Non-pigmented ciliary epithelial cell (primary cell): ENCODE data around the gene GTPBP3.

Source experiments
- DNase-seq: peaks from one replicate; pipeline ENCODE4 v3.0.0-alpha.2; 2010; ENCODE audit warnings: low read depth

GTPBP3 gene

DNA sequence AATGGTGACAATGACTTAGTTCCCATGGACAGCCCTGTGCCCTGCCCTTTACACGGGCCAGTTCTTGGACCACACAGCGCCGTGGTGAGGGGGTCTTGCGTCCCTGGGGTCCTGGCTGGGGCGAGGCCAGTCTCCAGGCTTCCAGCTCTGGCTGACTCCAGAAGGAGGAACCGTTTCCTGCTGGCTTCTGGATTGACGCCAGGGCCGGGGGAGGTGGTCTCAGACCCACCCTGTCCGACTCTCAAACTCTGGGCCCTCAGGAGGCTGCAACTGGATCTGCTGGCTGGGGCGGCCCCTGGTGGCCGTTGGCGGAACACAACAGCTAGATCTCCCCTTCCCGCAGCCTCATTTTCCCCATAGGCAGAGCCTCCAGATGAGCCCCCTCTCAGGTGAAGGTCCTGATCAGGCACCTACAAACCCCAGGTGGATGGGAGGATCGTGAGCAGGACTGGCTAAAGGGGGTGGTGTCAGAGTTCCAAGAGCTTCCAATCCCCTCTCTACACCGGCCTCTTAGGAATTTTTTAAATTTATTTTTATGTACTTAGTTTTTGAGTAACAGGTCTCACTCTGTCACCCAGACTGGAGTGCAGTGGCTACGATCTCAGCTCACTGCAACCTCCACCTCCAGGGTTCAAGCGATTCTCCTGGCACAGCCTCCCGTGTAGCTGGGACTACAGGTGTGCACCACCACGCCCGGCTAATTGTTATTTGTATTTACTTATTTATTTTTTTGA lies 48.7 kb downstream of the GTPBP3 start:
- no peak for DNase-seq

DNA sequence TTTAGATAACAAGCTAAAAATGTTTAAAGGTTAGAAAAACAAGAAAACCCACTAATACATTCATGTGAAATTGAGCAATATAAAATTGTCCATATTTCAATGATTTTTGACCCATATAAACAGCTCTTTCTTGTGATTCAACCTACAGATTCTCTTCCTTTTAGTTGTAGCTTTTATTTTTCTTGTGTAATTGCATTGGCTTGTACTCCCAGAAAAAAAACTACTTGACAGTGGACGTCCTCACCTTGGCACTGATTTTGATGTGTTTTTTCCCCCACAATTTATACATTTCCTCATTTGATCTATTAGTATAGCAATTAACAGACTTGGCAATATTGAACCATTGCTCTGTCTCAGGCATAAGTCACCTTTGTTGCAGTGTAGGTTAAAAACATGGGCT lies 51.9 kb downstream of the GTPBP3 start:
- DNase-seq = no peak

DNA sequence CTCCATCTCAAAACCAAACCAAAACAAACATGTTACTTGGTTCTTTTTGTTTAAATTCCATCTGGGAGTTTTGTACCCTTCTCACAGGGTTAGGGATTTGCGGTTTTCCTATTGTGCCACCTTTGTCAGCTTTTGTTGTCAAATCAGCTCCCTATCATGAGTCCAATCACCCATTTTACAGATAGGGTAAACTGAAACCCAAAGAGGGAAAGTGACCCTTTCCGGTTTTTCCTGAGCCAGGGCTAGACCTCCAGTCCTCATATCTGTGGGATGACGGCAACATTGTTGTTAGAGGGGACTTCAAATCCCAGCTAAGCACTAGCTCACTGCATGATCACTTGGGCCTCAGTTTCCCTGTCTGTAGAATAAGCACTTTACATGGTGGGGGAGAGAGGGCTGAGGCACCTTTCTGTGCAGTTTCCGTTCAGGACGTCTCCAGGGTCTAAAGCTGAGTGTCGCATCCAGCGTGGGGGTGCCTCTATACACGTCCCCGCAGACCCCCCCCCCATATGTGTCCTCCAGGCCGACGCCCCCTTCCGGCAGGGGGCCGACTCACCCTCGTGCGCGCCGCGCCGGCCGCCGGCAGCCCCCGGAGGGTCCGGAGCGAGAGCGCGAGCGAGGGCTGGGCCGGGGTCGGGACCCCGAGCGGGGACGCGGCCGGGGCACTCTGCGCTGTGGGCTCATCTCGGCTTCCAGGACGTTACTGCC lies 52.8 kb downstream of the GTPBP3 start:
- no peak for DNase-seq

DNA sequence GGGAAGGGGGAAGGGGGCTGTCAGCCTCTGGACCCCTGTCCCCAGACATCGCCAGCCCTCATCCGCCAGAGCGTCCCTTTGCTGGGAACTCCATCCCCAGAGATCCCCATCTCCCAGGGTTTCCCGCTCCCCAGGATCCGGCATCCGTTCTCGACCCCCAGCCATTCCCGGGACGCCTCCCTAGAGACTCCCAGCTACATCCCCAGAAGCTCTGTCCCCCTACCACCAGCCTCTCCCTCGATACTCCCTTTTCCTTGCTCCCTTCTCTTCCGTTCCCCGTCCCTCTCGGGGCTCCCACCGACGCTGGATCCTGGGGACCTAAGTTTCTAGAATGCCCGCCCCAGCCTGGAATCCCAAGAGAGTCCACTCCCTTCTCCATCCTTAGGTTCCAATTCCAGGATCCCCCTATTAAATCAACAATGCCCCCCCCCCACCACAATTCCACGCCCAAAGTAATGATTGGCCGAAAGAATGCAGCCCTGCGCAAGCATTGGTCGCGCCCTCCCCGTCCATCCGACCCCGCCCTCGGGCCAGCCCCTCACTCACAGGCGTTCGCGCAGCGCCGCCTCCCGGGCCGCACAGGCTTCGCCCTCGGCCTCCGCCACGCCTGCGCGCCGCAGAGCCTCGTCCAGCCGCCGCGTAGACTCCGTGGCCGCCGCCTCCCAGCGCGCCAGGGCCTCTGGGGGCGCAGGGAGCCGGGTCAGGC lies 53.5 kb downstream of the GTPBP3 start:
- peak; percentile 51 for DNase-seq

DNA sequence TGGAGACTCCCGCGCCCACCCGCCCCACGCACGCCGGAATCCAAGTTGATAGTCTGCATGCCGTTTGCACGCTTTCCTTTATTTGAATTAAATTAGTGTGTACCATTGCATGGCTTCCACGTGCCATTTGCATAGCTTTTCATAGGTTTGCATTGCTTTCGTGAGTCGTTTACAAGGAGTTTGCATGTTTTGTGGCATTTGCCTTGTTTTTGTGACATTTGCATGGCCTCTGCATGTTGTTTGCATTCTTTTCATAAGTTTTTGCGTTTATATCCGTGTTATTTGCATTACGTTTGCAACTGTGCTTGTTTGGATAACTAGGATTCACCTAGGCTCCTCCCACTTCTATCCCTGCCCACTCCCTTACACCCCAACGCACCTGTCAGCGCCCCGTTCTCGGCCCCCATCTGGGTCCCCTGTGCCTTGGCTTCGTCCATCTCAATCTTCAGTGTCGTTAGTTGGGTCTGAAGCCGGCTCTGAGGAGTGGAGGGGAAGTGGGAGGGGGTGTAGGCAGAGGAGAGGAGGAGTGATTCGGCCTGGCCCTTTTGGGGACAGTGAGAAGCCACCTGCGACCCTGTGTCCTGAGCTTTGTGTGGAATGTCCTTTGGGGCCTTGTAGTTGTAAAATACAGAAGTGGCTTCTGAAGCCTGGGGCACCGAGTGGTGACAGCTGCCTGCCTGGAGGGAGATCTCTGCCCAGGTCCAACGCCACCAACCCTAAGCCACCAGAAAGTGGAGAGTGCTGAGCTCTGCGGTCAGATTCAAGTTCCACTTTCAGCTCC lies 54.2 kb downstream of the GTPBP3 start:
- no peak for DNase-seq
